K562 (cell line): ENCODE results near the gene PRR19. TPM values are rescaled to one million over a fixed set of nuclear protein-coding genes. Genes with fewer than 3 reads are reported as not detected.

Source experiments
- ATAC-seq: fragments of 200-7000 bp; cut with Tn5 transposase; 3 replicates; pipeline ENCODE4 v1.9.1; 2020; ENCODE audit warnings: moderate library complexity
- BruUV-seq: library from RNA; stranded (reverse); fragments of 400-500 nt; replicated peaks from 2 replicates; lab custom pipeline; 2021; lab: Mats Ljungman, UMichigan
- CTCF ChIA-PET: fragments of 300-600 bp; formaldehyde crosslinking; extraction: SDS; loops from one replicate; lab custom pipeline; 2021; ENCODE audit warnings: low intra/inter-chr PET ratio; lab: Yijun Ruan, JAX
- POLR2A ChIA-PET: fragments of 300-600, 350-650 bp; sonication (Branson Sonifier 250); formaldehyde crosslinking; extraction: SDS; loops from one replicate; lab custom pipeline; 2021; ENCODE audit warnings: antibody characterized with exemption, inconsistent platforms; lab: Yijun Ruan, JAX
- DNase-seq, 4 experiments: peaks; one replicate each; pipeline versions ENCODE4 v3.0.0 to v3.0.0-alpha.2; 2011 to 2018; ENCODE audit warnings: low spot score in 3 of 4, mixed read lengths in 3 of 4; ENCODE audit errors: extremely low read depth in 1 of 4
- FAIRE-seq: peaks from 2 replicates; lab custom pipeline; 2011; peaks lifted over from hg19 to GRCh38; lab: Jason Lieb, UNC
- H2AFZ ChIP-seq: 2 replicates; pipeline ENCODE4 v1.6.0; 2011; ENCODE audit warnings: low read depth, low read length, control low read depth, inconsistent platforms
- H3K27ac ChIP-seq: fragments of 200-600 bp; 3 replicates; pipeline ENCODE4 v1.8.0; 2011; ENCODE audit warnings: low read depth, mild to moderate bottlenecking, control low read depth, inconsistent platforms, low read length, moderate library complexity, mixed read lengths; ENCODE audit errors: extremely low read depth
- H3K27me3 ChIP-seq, 2 experiments: fragments of 300-600 bp in 1 of 2; 2 replicates in 1 of 2; 3 replicates in 1 of 2; pipeline versions ENCODE4 v1.6.0 to v1.8.0; 2011; ENCODE audit warnings: inconsistent platforms in 2 of 2, low read length in 2 of 2, mild to moderate bottlenecking in 1 of 2, mixed read lengths in 1 of 2, moderate library complexity in 1 of 2; ENCODE audit not compliant: control insufficient read depth in 2 of 2, insufficient read depth in 2 of 2
- H3K36me3 ChIP-seq: fragments of 300-600 bp; 3 replicates; pipeline ENCODE4 v1.8.0; 2011; ENCODE audit warnings: mild to moderate bottlenecking, low read length, inconsistent platforms; ENCODE audit not compliant: control insufficient read depth, insufficient read depth
- H3K4me1 ChIP-seq, 2 experiments: fragments of 200-600 bp in 1 of 2; replicated peaks in 1 of 2; 2 replicates in 1 of 2; 3 replicates in 1 of 2; pipeline versions ENCODE4 v1.5.1 to v1.8.0; 2011; ENCODE audit warnings: inconsistent platforms in 2 of 2, low read length in 2 of 2, mild to moderate bottlenecking in 1 of 2, mixed read lengths in 1 of 2, moderate library complexity in 1 of 2; ENCODE audit not compliant: control insufficient read depth in 2 of 2, insufficient read depth in 2 of 2
- H3K4me2 ChIP-seq: 2 replicates; pipeline ENCODE4 v1.6.1; 2011; ENCODE audit warnings: low read length, control low read depth, inconsistent platforms, mixed read lengths; ENCODE audit not compliant: insufficient read depth
- H3K4me3 ChIP-seq: fragments of 200-600 bp; sonication (generic), shearing (Covaris generic); 2 replicates; pipeline ENCODE4 v1.5.1; 2016; ENCODE audit warnings: control low read depth, inconsistent platforms
- H3K79me2 ChIP-seq: fragments of 200-600 bp; 3 replicates; pipeline ENCODE4 v1.8.0; 2011; ENCODE audit warnings: low read length, inconsistent platforms; ENCODE audit not compliant: control insufficient read depth, insufficient read depth
- H3K9ac ChIP-seq, 2 experiments: 2 replicates each; pipeline versions ENCODE4 v1.6.0 to v1.6.1; 2011; ENCODE audit warnings: low read depth in 2 of 2, low read length in 2 of 2, control low read depth in 1 of 2, inconsistent platforms in 1 of 2, mild to moderate bottlenecking in 1 of 2, mixed read lengths in 1 of 2; ENCODE audit not compliant: insufficient read depth in 1 of 2
- H3K9me1 ChIP-seq: one replicate; pipeline ENCODE4 v1.6.0; 2011; ENCODE audit warnings: inconsistent platforms, mild to moderate bottlenecking, low read length, moderate library complexity; ENCODE audit not compliant: control insufficient read depth, insufficient read depth
- H3K9me3 ChIP-seq: replicated peaks from 2 replicates; pipeline ENCODE4 v1.5.1; 2011; ENCODE audit warnings: low read depth, low read length, inconsistent platforms; ENCODE audit not compliant: control insufficient read depth, insufficient read depth
- H4K20me1 ChIP-seq: replicated peaks from 2 replicates; pipeline ENCODE4 v1.6.1; 2011; ENCODE audit warnings: low read length, inconsistent platforms, mixed read lengths; ENCODE audit not compliant: control insufficient read depth, insufficient read depth
- CHCHD3 ChIP-seq: fragments of 250-450 bp; sonication (Bioruptor Pico); IDR thresholded peaks from 2 replicates; pipeline ENCODE4 v2.1.2; 2022; ENCODE audit warnings: mild to moderate bottlenecking
- CREM ChIP-seq: IDR thresholded peaks from 2 replicates; pipeline ENCODE4 v1.6.1; 2014; ENCODE audit warnings: antibody characterized with exemption, low read depth
- DLX4 ChIP-seq: fragments of 250-450 bp; sonication (Bioruptor Pico); IDR thresholded peaks from 2 replicates; pipeline ENCODE4 v1.6.1; 2021; ENCODE audit warnings: mild to moderate bottlenecking
- HIVEP1 ChIP-seq: fragments of 250-450 bp; sonication (Bioruptor Pico); IDR thresholded peaks from 2 replicates; pipeline ENCODE4 v1.4.0; 2020; ENCODE audit warnings: mild to moderate bottlenecking
- HOXB6 ChIP-seq: fragments of 250-450 bp; sonication (Bioruptor Pico); IDR thresholded peaks from 2 replicates; pipeline ENCODE4 v1.5.1; 2022; ENCODE audit warnings: mild to moderate bottlenecking, borderline replicate concordance
- KAT7 ChIP-seq: sonication (generic); formaldehyde crosslinking; IDR thresholded peaks from 2 replicates; pipeline ENCODE4 v1.8.0; 2022; ENCODE audit warnings: missing genetic modification reagents, mild to moderate bottlenecking, borderline replicate concordance
- MYC ChIP-seq, 2 experiments: fragments of 250-450 bp in 1 of 2; sonication (Bioruptor Pico) in 1 of 2; IDR thresholded peaks; 2 replicates each; pipeline versions ENCODE4 v1.5.1 to v1.6.1; 2012 to 2021; ENCODE audit warnings: low read depth in 2 of 2, borderline replicate concordance in 1 of 2, improper control_type of control experiment in 1 of 2, low read length in 1 of 2, mild to moderate bottlenecking in 1 of 2, moderate library complexity in 1 of 2
- NFRKB ChIP-seq: fragments of 450-650 bp; IDR thresholded peaks from 2 replicates; pipeline ENCODE4 v1.6.1; 2016; ENCODE audit warnings: low read depth
- NR4A1 ChIP-seq, 2 experiments: fragments of 250-450 bp in 1 of 2; fragments of 450-650 bp in 1 of 2; sonication (Bioruptor Pico) in 1 of 2; IDR thresholded peaks; 2 replicates each; pipeline versions ENCODE4 v1.4.0 to v1.6.1; 2016 to 2020; ENCODE audit warnings: mild to moderate bottlenecking in 2 of 2, missing compliant biosample characterization in 1 of 2, missing genetic modification characterization in 1 of 2, moderate library complexity in 1 of 2
- TAF9B ChIP-seq: fragments of 450-650 bp; IDR thresholded peaks from 2 replicates; pipeline ENCODE4 v1.6.1; 2018; ENCODE audit warnings: mild to moderate bottlenecking; ENCODE audit not compliant: partially characterized antibody
- TSC22D4 ChIP-seq: fragments of 450-650 bp; IDR thresholded peaks from 2 replicates; pipeline ENCODE4 v1.6.1; 2016; ENCODE audit warnings: missing genetic modification characterization, missing biosample characterization, control low read depth
- WHSC1 ChIP-seq: IDR thresholded peaks from one replicate; pipeline ENCODE4 v1.6.1; 2012; ENCODE audit warnings: low read length, control low read depth, inconsistent platforms
- XRCC4 ChIP-seq: IDR thresholded peaks from one replicate; pipeline ENCODE4 v1.6.1; 2011; ENCODE audit not compliant: insufficient read depth, insufficient read length; ENCODE audit errors: extremely low read depth
- ZBTB8A ChIP-seq: fragments of 450-650 bp; IDR thresholded peaks from 2 replicates; pipeline ENCODE4 v1.6.1; 2018; ENCODE audit warnings: mild to moderate bottlenecking, moderate library complexity; ENCODE audit not compliant: partially characterized antibody
- ZC3H8 ChIP-seq: fragments of 450-650 bp; IDR thresholded peaks from 2 replicates; pipeline ENCODE4 v1.6.1; 2017
- ZEB2 ChIP-seq: fragments of 450-650 bp; IDR thresholded peaks from 2 replicates; pipeline ENCODE4 v1.6.1; 2016
- ZNF140 ChIP-seq: fragments of 250-450 bp; sonication (Bioruptor Pico); IDR thresholded peaks from 2 replicates; pipeline ENCODE4 v1.8.0; 2021; ENCODE audit warnings: moderate library complexity, mild to moderate bottlenecking, inconsistent platforms
- WGBS: fragments of 100-300 bp; shearing (Covaris generic); methylation state at CpG from one replicate; pipeline ENCODE4 v1.1.6; 2016; ENCODE audit warnings: low coverage, mixed read lengths; ENCODE audit not compliant: insufficient coverage; ENCODE audit errors: missing lambda C conversion rate; 5-methylcytosine and 5-hydroxymethylcytosine counted together
- in situ Hi-C: fragments of 300-500 bp; cut with MboI; formaldehyde crosslinking; loops from 4 replicates; pipeline ENCODE4 v1.15.0; 2018; ENCODE audit warnings: inconsistent platforms, mixed read lengths
- intact Hi-C: fragments of 100-400 bp; cut with micrococcal nuclease; formaldehyde crosslinking; loops from 2 replicates; pipeline ENCODE4 v1.14.2; 2022
- polyA plus RNA-seq, 8 experiments: library from polyadenylated mRNA; depleted of rRNA in 4 of 8; stranded (reverse) in 5 of 8; unstranded in 3 of 8; fragments of >200 nt; fragmentation: Nextera tagmentation in 2 of 8; fragmentation: Illumina TruSeq in 1 of 8; extraction: Ambion mirVana in 2 of 8; extraction: Trizol in 1 of 8; gene quantifications; 2 replicates each; pipeline versions ENCODE4 v1.2.1 to v1.2.3, GENCODE V29; 2011 to 2014; ENCODE audit warnings: inconsistent platforms in 1 of 8, missing spikeins in 1 of 8
- total RNA-seq, 7 experiments: library from RNA; depleted of rRNA in 6 of 7; stranded (reverse); fragments of >200 nt in 6 of 7; fragmentation: Illumina TruSeq in 2 of 7; extraction: Trizol in 2 of 7; gene quantifications; 2 replicates each; pipeline versions ENCODE4 v1.2.1 to v1.2.3, GENCODE V29; 2011 to 2021; ENCODE audit warnings: low replicate concordance in 1 of 7
- TF ChIP-seq, protein P1 (sequence below): conservative IDR thresholded peaks from 2 replicates; pipeline ENCODE4 v1.6.1; 2011; ENCODE audit warnings: low read depth, mild to moderate bottlenecking, low read length; ENCODE audit not compliant: control insufficient read depth

The PRR19 gene
- total and polyA plus RNA-seq, 9 of the 15 experiments (the other 6 are each of a cell fraction or from before 2014, with no cell fraction given) = 0.10 to 1.6 (median 0.54) TPM

DNA sequence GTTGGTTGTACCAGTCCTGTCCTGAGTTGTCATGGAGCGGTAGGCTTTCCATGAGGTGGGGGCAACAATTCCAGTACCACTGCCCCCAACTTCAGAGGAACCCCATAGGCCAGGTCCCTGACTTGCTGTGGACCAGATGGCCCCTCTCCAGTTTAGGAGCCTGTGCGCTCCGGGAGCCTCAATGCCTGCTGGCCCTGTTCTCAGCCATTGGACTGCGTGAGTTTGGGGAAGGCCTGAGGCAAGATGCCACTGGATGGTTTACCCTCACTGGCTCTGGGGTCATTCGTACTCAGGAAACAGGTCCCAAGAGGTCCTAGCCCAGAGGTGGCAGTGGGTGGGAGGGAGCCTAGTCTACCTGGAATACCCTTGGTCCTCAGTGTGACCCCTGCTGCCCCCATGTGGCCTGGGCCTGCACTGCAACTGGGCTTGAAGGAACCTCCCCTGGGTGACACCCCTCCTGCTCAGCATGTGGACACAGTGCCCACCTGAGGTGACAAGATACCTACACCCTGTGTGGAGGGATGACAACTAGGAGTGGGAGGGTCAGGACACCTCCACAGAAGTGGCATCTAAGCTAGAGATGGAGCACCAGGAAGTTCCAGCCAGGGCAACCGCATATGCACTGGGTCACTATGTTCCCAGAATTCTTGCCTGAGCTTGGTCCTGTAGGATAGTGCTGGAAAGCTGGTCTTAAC is 6.0 kb upstream of the PRR19 start:
- in situ Hi-C loops (no loop called here), intact Hi-C loops (loop anchor here (1.0 to 5.0 kb wide), 2 partner anchors 54 to 163 kb away; partner anchors contain the start of gene GSK3A)
- Histone ChIP-seq H3K9me3 (no peaks in the 10 kb centered on the region), H2AFZ (no peak overlapping the region), H3K9ac (0 out of 4 replicates have a peak overlapping the region, but pooled peaks of 1 of the 2 experiments have one; percentile 21), H3K4me1 (peaks cover under 1 to 59% of the 10 kb centered on the region in 2 experiments; a peak in 4 of 5 replicates), H3K4me2 (no peak overlapping the region), H3K27me3 (no peaks in the 10 kb centered on the region), H3K4me3 (no peak overlapping the region), H3K9me1 (no peaks in the 10 kb centered on the region), H3K27ac (no peak overlapping the region), H3K36me3 (peaks cover 74% of the 10 kb centered on the region; the same call in 2 of the 3 replicates), H4K20me1 (peaks cover 7% of the 10 kb centered on the region; the same call in 1 of the 2 replicates), H3K79me2 (peaks cover under 1% of the 10 kb centered on the region; the same call in 1 of the 3 replicates)
- FAIRE-seq (peak; percentile 94), DNase-seq (peak; percentile 74 to 86 (median 78)), ATAC-seq (peak; percentile 95)
- WGBS = 77% methylated on average over 6 of the region's 6 CpGs
- no TSS peak for BruUV-seq
- CTCF ChIA-PET = interaction anchor here (0.6 to 2.3 kb wide), 5 partner anchors 8 to 187 kb away, joined by 3 to 13 read pairs (median 5); partner anchors contain the start of gene POU2F2
- POLR2A ChIA-PET = no interaction called here
- TF ChIP-seq CHCHD3 (CRISPR knock-in tag) (0 out of 2 replicates have a peak, but pooled peaks have one; percentile 6), ZEB2 (peak; percentile 55), DLX4 (no peak), ZNF140 (CRISPR knock-in tag) (no peak), TAF9B (no peak), NR4A1 (CRISPR knock-in tag; IDR thresholded peaks at IDR 0.05) (no peak), NR4A1 (tag; IDR thresholded peaks at IDR 0.05) (no peak), KAT7 (no peak), ZBTB8A (no peak), HOXB6 (CRISPR knock-in tag) (0 out of 2 replicates have a peak, but pooled peaks have one; percentile 21), NFRKB (no peak), ZC3H8 (no peak), WHSC1 (no peak), MYC (IDR thresholded peaks at IDR 0.05; ENCODE audit: low read depth, low read length) (0 out of 2 replicates have a peak, but pooled peaks have one; percentile 37), MYC (CRISPR knock-in tag; IDR thresholded peaks at IDR 0.05; ENCODE audit: borderline replicate concordance, low read depth) (peak; percentile 45; the same call in 1 of the 2 replicates), XRCC4 (no peak), HIVEP1 (CRISPR knock-in tag) (no peak), CREM (peak; percentile 48), TSC22D4 (tag) (no peak)
- TF ChIP-seq, protein P1, sequence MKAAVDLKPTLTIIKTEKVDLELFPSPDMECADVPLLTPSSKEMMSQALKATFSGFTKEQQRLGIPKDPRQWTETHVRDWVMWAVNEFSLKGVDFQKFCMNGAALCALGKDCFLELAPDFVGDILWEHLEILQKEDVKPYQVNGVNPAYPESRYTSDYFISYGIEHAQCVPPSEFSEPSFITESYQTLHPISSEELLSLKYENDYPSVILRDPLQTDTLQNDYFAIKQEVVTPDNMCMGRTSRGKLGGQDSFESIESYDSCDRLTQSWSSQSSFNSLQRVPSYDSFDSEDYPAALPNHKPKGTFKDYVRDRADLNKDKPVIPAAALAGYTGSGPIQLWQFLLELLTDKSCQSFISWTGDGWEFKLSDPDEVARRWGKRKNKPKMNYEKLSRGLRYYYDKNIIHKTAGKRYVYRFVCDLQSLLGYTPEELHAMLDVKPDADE = no peak
